ENCODE results near the gene BICDL1. TPM values are rescaled to one million over a fixed set of nuclear protein-coding genes. Genes with fewer than 3 reads are reported as not detected.

BICDL1 gene
- total and polyA plus RNA-seq, 2 of the 4 experiments (the other 2 are of a cell fraction) = not detected

GRCh38 chr12:120079411-120080400 is 90.7 kb downstream of the BICDL1 start:
- WGBS, 2 experiments (ENCODE audit: extremely low coverage in 2 of 2, insufficient read length in 1 of 2) = no CpG with 5 or more reads among the region's 9 CpGs

More at GRCh38 chr12:120079411-120080400, 90.7 kb downstream of the BICDL1 start:
- Histone ChIP-seq H3K4ac (ENCODE audit: low read depth, low read length) (no peak overlapping the region), H3K36me3 (ENCODE audit: control insufficient read depth, insufficient read depth, low read length) (no peaks in the 10 kb centered on the region), H3K4me1 (ENCODE audit: control insufficient read depth, insufficient read depth, low read length) (no peaks in the 10 kb centered on the region), H2AFZ (replicated peaks; ENCODE audit: low read length, poor library complexity) (no peak overlapping the region), H3K9me1 (ENCODE audit: insufficient read depth, low read length) (no peaks in the 10 kb centered on the region), H2BK5ac (ENCODE audit: low read depth, low read length, poor library complexity, severe bottlenecking) (no peak overlapping the region), H3K14ac (replicated peaks; ENCODE audit: low read depth, low read length) (no peak overlapping the region), H3K4me2 (ENCODE audit: low read depth, low read length) (no peak overlapping the region), H4K91ac (ENCODE audit: insufficient read depth, low read depth, low read length) (no peak overlapping the region), H2BK15ac (ENCODE audit: low read depth, low read length) (no peak overlapping the region), H3K27me3 (ENCODE audit: control insufficient read depth, insufficient read depth, low read length) (peaks cover 20% of the 10 kb centered on the region), H3K23ac (ENCODE audit: low read depth, low read length) (no peak overlapping the region; the same call in 1 of the 2 replicates), H3K79me1 (ENCODE audit: low read depth in 1 of 2, low read length in 2 of 2) (no peaks in the 10 kb centered on the region), H3K4me3 (ENCODE audit: insufficient read depth, low read depth, low read length) (no peak overlapping the region), H4K8ac (ENCODE audit: low read depth in 2 of 2, low read length in 2 of 2) (no peak overlapping the region), H4K20me1 (ENCODE audit: insufficient read depth, low read length) (no peaks in the 10 kb centered on the region), H2AK9ac (replicated peaks; ENCODE audit: low read depth, low read length, poor library complexity) (peak overlapping the region; percentile 31), H3K9ac (ENCODE audit: low read depth, low read length) (no peak overlapping the region), H4K5ac (ENCODE audit: low read depth, low read length) (no peak overlapping the region), H3K56ac (ENCODE audit: extremely low read depth, insufficient read depth, low read length) (no peak overlapping the region), H3K18ac (ENCODE audit: low read depth, low read length) (no peak overlapping the region), H2BK20ac (ENCODE audit: low read depth, low read length) (no peak overlapping the region), H3K27ac (ENCODE audit: insufficient read depth, low read length) (no peak overlapping the region), H2AK5ac (ENCODE audit: low read depth, low read length) (no peak overlapping the region), H2BK120ac (ENCODE audit: low read depth, low read length) (no peak overlapping the region), H3K9me3 (ENCODE audit: control insufficient read depth, insufficient read depth, low read length) (no peaks in the 10 kb centered on the region)
- ChIA-PET CTCF (no interaction called here), POLR2A (ENCODE audit: unreplicated experiment) (no interaction called here)
- ATAC-seq (ENCODE audit: low read depth) (peak; percentile 47), DNase-seq (no peak)
- no TSS peak for BruUV-seq (replicated peaks)
- TF ChIP-seq CTCF (conservative IDR thresholded peaks at IDR 0.05; ENCODE audit: low read depth, low read length) (no peak), ELK1 (IDR thresholded peaks at IDR 0.05; ENCODE audit: borderline replicate concordance, low read depth, low read length) (no peak), CHD1 (IDR thresholded peaks at IDR 0.05; ENCODE audit: low read depth, low read length) (no peak), RFX5 (IDR thresholded peaks at IDR 0.05; ENCODE audit: low read depth, low read length) (no peak), SMC3 (IDR thresholded peaks at IDR 0.05; ENCODE audit: low read depth, low read length) (no peak), RCOR1 (IDR thresholded peaks at IDR 0.05; ENCODE audit: insufficient replicate concordance, low read length) (no peak), USF2 (IDR thresholded peaks at IDR 0.05; ENCODE audit: low read depth, low read length) (no peak), RAD21 (IDR thresholded peaks at IDR 0.05; ENCODE audit: low read length) (no peak), POLR2A (IDR thresholded peaks at IDR 0.05; ENCODE audit: low read depth, low read length) (no peak), FOS (IDR thresholded peaks at IDR 0.05; ENCODE audit: low read depth, low read length) (no peak)
- in situ Hi-C loops (cut with MboI; ENCODE audit: low sequenced_read_pairs) (no loop called here), intact Hi-C loops (cut with micrococcal nuclease) (no loop called here), dilution Hi-C loops (cut with HindIII; ENCODE audit: low sequenced_read_pairs, unreplicated experiment) (no loop called here)

All from IMR-90 (cell line).